ENCODE data around the gene EXO1.

DNA sequence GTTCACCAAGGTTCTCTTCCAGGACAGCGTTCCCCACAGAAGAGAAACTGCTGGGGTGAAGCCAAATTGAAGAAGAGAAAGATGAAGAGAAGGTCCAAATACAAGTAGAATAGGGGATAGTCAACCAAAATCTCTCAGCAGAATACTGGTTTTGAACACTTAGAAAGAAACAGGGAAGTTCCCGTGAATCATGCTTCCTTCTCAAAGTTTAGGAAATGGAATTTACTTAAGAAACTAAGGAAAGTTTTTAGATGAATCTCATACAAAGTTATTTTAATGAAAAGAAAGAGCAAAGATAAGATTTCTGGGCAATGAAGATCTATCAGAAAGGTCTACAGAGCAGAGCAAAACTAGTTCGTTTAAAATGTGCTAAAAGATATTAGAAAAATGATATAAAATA is 43.3 kb downstream of the EXO1 start:
- TF ChIP-seq ZNF24 (IDR thresholded peaks at IDR 0.05) (no peak), TCF7L2 (IDR thresholded peaks at IDR 0.05; ENCODE audit: low read depth, low read length) (no peak), ZNF274 (IDR thresholded peaks at IDR 0.05; ENCODE audit: borderline replicate concordance, low read depth, low read length) (no peak), SAFB (IDR thresholded peaks at IDR 0.05; ENCODE audit: borderline replicate concordance, low read depth, low read length) (no peak), POLR2AphosphoS5 (IDR thresholded peaks at IDR 0.05; ENCODE audit: control insufficient read depth, insufficient read depth, low read depth, low read length) (no peak)
